H1 (cell line): Measurements from ENCODE around the gene CENPP. TPM values are rescaled to one million over a fixed set of nuclear protein-coding genes. Genes with fewer than 3 reads are reported as not detected.

ENCODE experiments used
- CBX5 ChIP-seq: fragments of 300-800, 300-1000 bp; sonication (generic); IDR thresholded peaks from 2 replicates; pipeline ENCODE4 v1.7.1; 2016; ENCODE audit warnings: antibody characterized with exemption, low read length, low read depth
- RBBP5 ChIP-seq: IDR thresholded peaks from 2 replicates; pipeline ENCODE4 v1.7.1; 2012; ENCODE audit warnings: low read depth, mild to moderate bottlenecking, inconsistent platforms, low read length, moderate library complexity, borderline replicate concordance
- polyA plus RNA-seq, 7 experiments: library from polyadenylated mRNA; depleted of rRNA in 3 of 7; stranded (reverse) in 5 of 7; unstranded in 2 of 7; fragments of >200 nt in 5 of 7; fragments of 200-250 nt in 2 of 7; gene quantifications; 1 replicate in 5 of 7; 2 replicates in 1 of 7; 4 replicates in 1 of 7; pipeline versions ENCODE4 v1.2.1 to v1.2.3, GENCODE V29; 2011 to 2013; ENCODE audit warnings: missing spikeins in 2 of 7, mixed read lengths in 2 of 7
- total RNA-seq: library from RNA; stranded (reverse); fragmentation: NEBNext Ultra II Directional; extraction: Animal tissue kit (Norgen Biotek cat#: 25700); gene quantifications from 2 replicates; pipeline ENCODE4 v1.2.1, GENCODE V29; 2021

Gene CENPP
- total and polyA plus RNA-seq, 2 of the 8 experiments (the other 6 are each of a cell fraction or from before 2014, with no cell fraction given) = 2.7 to 10.8 TPM

DNA sequence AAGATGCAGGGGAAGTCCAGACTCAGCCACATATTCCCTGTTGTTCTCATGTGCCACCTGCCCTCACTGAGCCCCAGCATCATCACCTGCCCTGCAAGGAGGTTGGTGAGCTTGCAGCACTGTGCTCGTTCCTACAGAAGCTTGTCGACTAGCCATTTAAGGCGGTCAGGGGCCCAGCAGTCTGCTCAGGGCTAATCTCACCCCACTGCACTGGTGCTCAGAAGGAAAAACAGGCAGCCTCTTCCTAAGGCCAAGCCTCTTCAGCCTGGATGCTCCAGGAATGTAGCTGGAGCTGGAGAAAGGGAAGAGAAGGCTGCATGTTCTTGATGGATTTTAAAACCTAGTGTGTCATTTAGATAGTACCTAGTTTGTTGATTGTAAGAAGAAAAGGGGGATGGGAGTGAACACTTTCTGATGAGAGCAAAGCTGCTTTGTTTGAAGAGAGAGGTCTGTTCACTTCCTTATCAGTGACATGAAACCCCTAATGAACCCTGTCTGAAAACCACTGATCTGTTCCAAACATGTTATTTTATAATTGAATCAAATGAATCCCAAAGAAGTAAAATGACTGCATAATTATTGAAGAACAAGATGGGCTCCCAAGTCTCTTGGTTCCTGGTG is 167.1 kb downstream of the CENPP start (continued):
- TF ChIP-seq CBX5 = no peak
- TF ChIP-seq RBBP5 = no peak
